ENCODE measurements around the gene CXCL14.

CXCL14 gene

GRCh38 chr5:135584276-135584675 is 5.5 kb upstream of the CXCL14 start:
- Histone ChIP-seq H3K27ac (ENCODE audit: low read depth, low read length) (no peak overlapping the region), H3K4me1 (ENCODE audit: control insufficient read depth, insufficient read depth, low read length) (0 out of 2 replicates have a peak, but pooled peaks cover 4% of the 10 kb centered on the region), H3K36me3 (ENCODE audit: control insufficient read depth, insufficient read depth, low read length) (no peaks in the 10 kb centered on the region), H3K27me3 (ENCODE audit: control insufficient read depth, insufficient read depth, low read length) (peaks cover 48% of the 10 kb centered on the region), H3K9me3 (ENCODE audit: control insufficient read depth, insufficient read depth, low read depth, low read length) (no peaks in the 10 kb centered on the region), H3K9ac (ENCODE audit: low read length) (no peak overlapping the region), H3K4me3 (ENCODE audit: low read depth, low read length) (no peak overlapping the region)

DNA sequence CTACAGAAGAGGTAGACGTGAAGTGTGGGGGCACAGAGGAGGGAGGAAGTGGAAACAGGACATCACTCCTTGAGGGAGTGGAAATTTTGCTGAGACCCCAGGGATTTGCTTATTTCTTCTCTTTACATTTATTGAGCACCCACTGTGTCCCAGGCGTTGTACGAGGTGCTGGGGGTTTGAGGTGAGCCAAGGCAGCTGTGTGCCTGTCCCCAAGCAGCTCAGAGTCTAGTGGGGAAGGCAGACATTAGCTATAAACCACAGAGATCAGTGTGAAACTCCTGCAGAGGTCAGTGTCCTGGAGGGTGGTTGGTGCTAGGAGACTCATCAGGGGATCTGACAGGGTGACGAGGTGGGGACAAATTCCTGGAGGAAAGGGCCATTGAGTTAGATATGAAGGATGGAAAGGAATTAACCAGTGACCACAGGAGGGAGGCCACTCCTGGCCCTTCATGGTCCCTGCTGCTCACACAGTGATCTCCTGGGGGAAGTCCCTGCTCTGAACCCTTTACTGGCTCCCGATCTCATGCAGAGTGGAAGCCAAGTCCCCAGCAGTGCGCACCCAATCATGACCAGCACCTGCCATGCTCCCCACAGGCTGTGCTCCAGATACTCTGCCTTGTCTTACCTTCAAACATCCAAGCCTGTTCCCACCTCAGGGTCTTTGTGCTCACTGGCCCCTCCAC is 3.4 kb upstream of the CXCL14 start:
- Histone ChIP-seq H3K27ac (ENCODE audit: low read depth, low read length) (no peak overlapping the region), H3K36me3 (ENCODE audit: control insufficient read depth, insufficient read depth, low read length) (no peaks in the 10 kb centered on the region), H3K4me1 (ENCODE audit: control insufficient read depth, insufficient read depth, low read length) (peaks cover 18% of the 10 kb centered on the region), H3K9ac (ENCODE audit: low read length) (no peak overlapping the region), H3K9me3 (ENCODE audit: control insufficient read depth, insufficient read depth, low read depth, low read length) (no peaks in the 10 kb centered on the region), H3K27me3 (ENCODE audit: control insufficient read depth, insufficient read depth, low read length) (peaks cover 69% of the 10 kb centered on the region), H3K4me3 (ENCODE audit: low read depth, low read length) (no peak overlapping the region)

GRCh38 chr5:135578305-135578684 is 496 bp downstream of the CXCL14 start:
- Histone ChIP-seq H3K9ac (ENCODE audit: low read length) (peak overlapping the region; percentile 67), H3K27me3 (ENCODE audit: control insufficient read depth, insufficient read depth, low read length) (peaks cover 81% of the 10 kb centered on the region)

GRCh38 chr5:135577421-135577820 is 1.4 kb downstream of the CXCL14 start:
- Histone ChIP-seq H3K9me3 (ENCODE audit: control insufficient read depth, insufficient read depth, low read depth, low read length) (no peaks in the 10 kb centered on the region), H3K4me3 (ENCODE audit: low read depth, low read length) (peak overlapping the region; percentile 76; the same call in 1 of the 2 replicates), H3K36me3 (ENCODE audit: control insufficient read depth, insufficient read depth, low read length) (no peaks in the 10 kb centered on the region; the same call in 1 of the 2 replicates), H3K9ac (ENCODE audit: low read length) (peak overlapping the region; percentile 0), H3K27ac (ENCODE audit: low read depth, low read length) (no peak overlapping the region), H3K4me1 (ENCODE audit: control insufficient read depth, insufficient read depth, low read length) (peaks cover 33% of the 10 kb centered on the region), H3K27me3 (ENCODE audit: control insufficient read depth, insufficient read depth, low read length) (peaks cover 72% of the 10 kb centered on the region)

More at GRCh38 chr5:135578305-135578684, 496 bp downstream of the CXCL14 start:
- Histone ChIP-seq H3K4me1 (ENCODE audit: control insufficient read depth, insufficient read depth, low read length) (peaks cover 33% of the 10 kb centered on the region), H3K9me3 (ENCODE audit: control insufficient read depth, insufficient read depth, low read depth, low read length) (no peaks in the 10 kb centered on the region), H3K27ac (ENCODE audit: low read depth, low read length) (no peak overlapping the region), H3K4me3 (ENCODE audit: low read depth, low read length) (peak overlapping the region; percentile 76), H3K36me3 (ENCODE audit: control insufficient read depth, insufficient read depth, low read length) (no peaks in the 10 kb centered on the region; the same call in 1 of the 2 replicates)

DNA sequence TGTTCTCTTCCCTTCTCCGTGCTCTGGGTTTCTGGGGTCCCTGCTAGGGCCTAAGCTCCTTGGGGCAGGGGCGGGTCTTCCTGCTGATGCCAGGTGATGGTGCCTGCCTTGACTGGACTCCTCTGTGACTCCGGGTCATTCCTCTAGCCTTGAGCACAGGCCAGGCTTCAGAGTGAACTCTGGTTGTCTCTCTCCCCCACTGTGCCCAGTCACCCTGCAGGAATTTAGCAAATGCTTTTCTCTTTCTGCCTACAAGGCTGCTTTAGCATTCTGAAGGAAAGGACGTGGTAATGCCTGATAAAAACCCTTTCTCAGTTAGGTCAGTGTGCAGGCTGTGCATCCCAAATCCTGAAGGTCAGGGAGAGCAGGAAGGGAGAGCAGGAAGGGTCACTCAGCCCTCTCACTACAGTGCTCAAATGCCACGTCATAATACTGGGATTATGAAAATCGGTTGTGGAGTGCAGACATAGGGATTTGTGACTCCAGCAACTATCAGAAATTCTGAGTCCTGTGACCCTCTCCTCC is 2.7 kb downstream of the CXCL14 start:
- peak overlapping the region; percentile 40 for H3K9ac ChIP-seq (ENCODE audit: low read length)
- H3K36me3 ChIP-seq (ENCODE audit: control insufficient read depth, insufficient read depth, low read length): no peaks in the 10 kb centered on the region; the same call in 1 of the 2 replicates
- H3K27me3 ChIP-seq (ENCODE audit: control insufficient read depth, insufficient read depth, low read length): peaks cover 61% of the 10 kb centered on the region
- peaks cover 33% of the 10 kb centered on the region for H3K4me1 ChIP-seq (ENCODE audit: control insufficient read depth, insufficient read depth, low read length)
- no peak overlapping the region for H3K27ac ChIP-seq (ENCODE audit: low read depth, low read length)
- peak overlapping the region; percentile 33; the same call in 1 of the 2 replicates for H3K4me3 ChIP-seq (ENCODE audit: low read depth, low read length)
- H3K9me3 ChIP-seq (ENCODE audit: control insufficient read depth, insufficient read depth, low read depth, low read length): no peaks in the 10 kb centered on the region

- Histone ChIP-seq H3K36me3 (ENCODE audit: control insufficient read depth, insufficient read depth, low read length) (no peaks in the 10 kb centered on the region; the same call in 1 of the 2 replicates), H3K27ac (ENCODE audit: low read depth, low read length) (no peak overlapping the region), H3K4me1 (ENCODE audit: control insufficient read depth, insufficient read depth, low read length) (peaks cover 34% of the 10 kb centered on the region), H3K27me3 (ENCODE audit: control insufficient read depth, insufficient read depth, low read length) (peaks cover 44% of the 10 kb centered on the region), H3K9me3 (ENCODE audit: control insufficient read depth, insufficient read depth, low read depth, low read length) (no peaks in the 10 kb centered on the region), H3K4me3 (ENCODE audit: low read depth, low read length) (no peak overlapping the region), H3K9ac (ENCODE audit: low read length) (no peak overlapping the region)
Measured at GRCh38 chr5:135574493-135574892, 4.3 kb downstream of the CXCL14 start.

DNA sequence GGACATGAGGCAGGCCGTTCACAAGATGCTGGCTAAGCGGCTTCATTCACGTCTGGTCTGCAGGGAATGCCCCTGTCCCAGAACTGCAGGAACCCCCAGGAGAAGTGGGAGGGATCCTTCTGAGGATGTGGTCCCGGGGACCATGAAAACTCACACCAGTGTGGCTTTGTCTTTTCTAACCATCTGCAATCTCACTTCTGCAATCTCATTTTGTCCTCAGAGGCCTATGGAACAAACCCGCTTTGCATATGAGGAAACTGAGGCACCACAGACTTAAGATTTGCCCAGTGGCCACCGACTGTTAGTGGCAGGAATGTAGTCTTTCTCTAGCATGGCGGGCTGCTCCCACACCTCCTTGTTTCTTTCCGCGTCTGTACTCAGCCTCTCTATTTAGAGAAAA is 6.9 kb downstream of the CXCL14 start:
- Histone ChIP-seq H3K36me3 (ENCODE audit: control insufficient read depth, insufficient read depth, low read length) (no peaks in the 10 kb centered on the region; the same call in 1 of the 2 replicates), H3K27me3 (ENCODE audit: control insufficient read depth, insufficient read depth, low read length) (peaks cover 18% of the 10 kb centered on the region), H3K4me1 (ENCODE audit: control insufficient read depth, insufficient read depth, low read length) (peaks cover 24% of the 10 kb centered on the region), H3K4me3 (ENCODE audit: low read depth, low read length) (no peak overlapping the region), H3K9me3 (ENCODE audit: control insufficient read depth, insufficient read depth, low read depth, low read length) (no peaks in the 10 kb centered on the region), H3K9ac (ENCODE audit: low read length) (no peak overlapping the region), H3K27ac (ENCODE audit: low read depth, low read length) (no peak overlapping the region)

GRCh38 chr5:135571066-135571609 is 7.7 kb downstream of the CXCL14 start:
- Histone ChIP-seq H3K27ac (ENCODE audit: low read depth, low read length) (no peak overlapping the region), H3K9me3 (ENCODE audit: control insufficient read depth, insufficient read depth, low read depth, low read length) (no peaks in the 10 kb centered on the region), H3K36me3 (ENCODE audit: control insufficient read depth, insufficient read depth, low read length) (no peaks in the 10 kb centered on the region; the same call in 1 of the 2 replicates), H3K4me1 (ENCODE audit: control insufficient read depth, insufficient read depth, low read length) (peaks cover 22% of the 10 kb centered on the region), H3K27me3 (ENCODE audit: control insufficient read depth, insufficient read depth, low read length) (peaks cover 13% of the 10 kb centered on the region), H3K9ac (ENCODE audit: low read length) (no peak overlapping the region), H3K4me3 (ENCODE audit: low read depth, low read length) (no peak overlapping the region)

GRCh38 chr5:135570453-135570764 is 8.4 kb downstream of the CXCL14 start:
- no peak overlapping the region for H3K27ac ChIP-seq (ENCODE audit: low read depth, low read length)

DNA sequence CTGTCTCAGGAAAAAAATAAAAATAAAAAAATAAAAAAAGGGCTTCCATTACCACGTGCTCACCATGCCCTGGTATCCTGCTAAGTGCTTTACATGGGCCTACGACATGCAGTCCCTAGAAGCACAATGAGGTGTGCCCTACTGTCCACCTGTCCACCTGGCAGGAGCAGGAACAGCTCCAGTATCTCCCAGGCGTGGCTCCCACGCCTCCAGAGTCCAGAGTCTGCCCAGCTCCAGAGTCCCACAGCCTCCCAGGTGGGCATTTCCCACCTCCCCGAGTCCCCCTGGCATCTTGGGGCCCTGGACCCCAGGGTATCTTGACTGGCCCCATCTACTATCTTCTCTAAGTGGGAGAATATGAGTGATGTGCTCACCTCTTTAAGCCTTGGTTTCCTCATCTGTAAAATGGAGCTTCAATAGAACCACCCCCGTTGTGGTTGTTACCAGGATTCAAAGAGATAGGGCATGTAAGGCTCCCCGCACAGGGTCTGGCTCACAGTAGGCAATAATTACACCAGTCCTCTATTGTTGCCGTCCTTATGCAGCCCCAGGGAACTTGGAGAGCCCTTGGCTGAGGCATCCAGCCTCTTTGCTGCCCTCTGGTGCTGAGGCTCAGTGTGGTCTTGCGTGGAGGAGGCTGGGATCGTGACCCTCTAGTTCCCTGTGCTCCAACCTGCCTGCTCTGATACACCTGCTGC is 8.9 kb downstream of the CXCL14 start:
- Histone ChIP-seq H3K9me3 (ENCODE audit: control insufficient read depth, insufficient read depth, low read depth, low read length) (no peaks in the 10 kb centered on the region), H3K36me3 (ENCODE audit: control insufficient read depth, insufficient read depth, low read length) (no peaks in the 10 kb centered on the region; the same call in 1 of the 2 replicates), H3K27ac (ENCODE audit: low read depth, low read length) (no peak overlapping the region), H3K9ac (ENCODE audit: low read length) (no peak overlapping the region), H3K4me1 (ENCODE audit: control insufficient read depth, insufficient read depth, low read length) (peaks cover 29% of the 10 kb centered on the region), H3K27me3 (ENCODE audit: control insufficient read depth, insufficient read depth, low read length) (peaks cover 4% of the 10 kb centered on the region; the same call in 1 of the 2 replicates), H3K4me3 (ENCODE audit: low read depth, low read length) (no peak overlapping the region)

More at GRCh38 chr5:135570453-135570764, 8.4 kb downstream of the CXCL14 start:
- H3K4me3 ChIP-seq (ENCODE audit: low read depth, low read length): no peak overlapping the region
- no peaks in the 10 kb centered on the region for H3K9me3 ChIP-seq (ENCODE audit: control insufficient read depth, insufficient read depth, low read depth, low read length)
- H3K27me3 ChIP-seq (ENCODE audit: control insufficient read depth, insufficient read depth, low read length): peaks cover 6% of the 10 kb centered on the region
- no peak overlapping the region for H3K9ac ChIP-seq (ENCODE audit: low read length)
- H3K4me1 ChIP-seq (ENCODE audit: control insufficient read depth, insufficient read depth, low read length): peaks cover 24% of the 10 kb centered on the region
- H3K36me3 ChIP-seq (ENCODE audit: control insufficient read depth, insufficient read depth, low read length): no peaks in the 10 kb centered on the region; the same call in 1 of the 2 replicates

GRCh38 chr5:135568923-135569360 is 9.8 kb downstream of the CXCL14 start:
- no peak overlapping the region for H3K4me3 ChIP-seq (ENCODE audit: low read depth, low read length)
- H3K27me3 ChIP-seq (ENCODE audit: control insufficient read depth, insufficient read depth, low read length): peaks cover 12% of the 10 kb centered on the region
- peaks cover 38% of the 10 kb centered on the region for H3K4me1 ChIP-seq (ENCODE audit: control insufficient read depth, insufficient read depth, low read length)
- no peaks in the 10 kb centered on the region for H3K9me3 ChIP-seq (ENCODE audit: control insufficient read depth, insufficient read depth, low read depth, low read length)
- H3K36me3 ChIP-seq (ENCODE audit: control insufficient read depth, insufficient read depth, low read length): no peaks in the 10 kb centered on the region; the same call in 1 of the 2 replicates
- no peak overlapping the region for H3K27ac ChIP-seq (ENCODE audit: low read depth, low read length)
- H3K9ac ChIP-seq (ENCODE audit: low read length): no peak overlapping the region
